K562 (cell line): ENCODE measurements around the gene TPM4. TPM values are rescaled to one million over a fixed set of nuclear protein-coding genes. Genes with fewer than 3 reads are reported as not detected.

Source experiments
- LCOR ChIP-seq: sonication (generic); formaldehyde crosslinking; IDR thresholded peaks from 2 replicates; pipeline ENCODE4 v1.8.0; 2022; ENCODE audit warnings: mild to moderate bottlenecking, missing genetic modification reagents
- PRMT5 ChIP-seq: sonication (generic); formaldehyde crosslinking; IDR thresholded peaks from 2 replicates; pipeline ENCODE4 v1.5.0; 2020; ENCODE audit warnings: missing genetic modification reagents
- TOE1 ChIP-seq, 2 experiments: fragments of 450-650 bp in 1 of 2; sonication (generic) in 1 of 2; formaldehyde crosslinking in 1 of 2; IDR thresholded peaks; 2 replicates each; pipeline versions ENCODE4 v1.7.1 to v1.8.0; 2016 to 2022; ENCODE audit warnings: borderline replicate concordance in 2 of 2, mild to moderate bottlenecking in 2 of 2, antibody characterized with exemption in 1 of 2, inconsistent platforms in 1 of 2, low read depth in 1 of 2, missing genetic modification reagents in 1 of 2, moderate library complexity in 1 of 2
- USF2 ChIP-seq: sonication (generic); formaldehyde crosslinking; IDR thresholded peaks from 2 replicates; pipeline ENCODE4 v1.5.0; 2020; ENCODE audit warnings: missing genetic modification reagents
- polyA plus RNA-seq, 8 experiments: library from polyadenylated mRNA; depleted of rRNA in 4 of 8; stranded (reverse) in 5 of 8; unstranded in 3 of 8; fragments of >200 nt; fragmentation: Nextera tagmentation in 2 of 8; fragmentation: Illumina TruSeq in 1 of 8; extraction: Ambion mirVana in 2 of 8; extraction: Trizol in 1 of 8; gene quantifications; 2 replicates each; pipeline versions ENCODE4 v1.2.1 to v1.2.3, GENCODE V29; 2011 to 2014; ENCODE audit warnings: inconsistent platforms in 1 of 8, missing spikeins in 1 of 8
- total RNA-seq, 7 experiments: library from RNA; depleted of rRNA in 6 of 7; stranded (reverse); fragments of >200 nt in 6 of 7; fragmentation: Illumina TruSeq in 2 of 7; extraction: Trizol in 2 of 7; gene quantifications; 2 replicates each; pipeline versions ENCODE4 v1.2.1 to v1.2.3, GENCODE V29; 2011 to 2021; ENCODE audit warnings: low replicate concordance in 1 of 7
- TF ChIP-seq, protein P1 (sequence below): fragments of 200-600 bp; sonication (generic); IDR thresholded peaks from one replicate; pipeline ENCODE4 v1.6.1; 2012; ENCODE audit warnings: mild to moderate bottlenecking, low read depth, low read length, inconsistent platforms
- TF ChIP-seq, protein P2 (sequence below): sonication (generic); formaldehyde crosslinking; IDR thresholded peaks from 2 replicates; pipeline ENCODE4 v1.8.0; 2022; ENCODE audit warnings: mild to moderate bottlenecking, missing genetic modification reagents
- TF ChIP-seq, protein P3 (sequence below): IDR thresholded peaks from 3 replicates; pipeline ENCODE4 v1.6.1; 2011; ENCODE audit warnings: borderline replicate concordance, mild to moderate bottlenecking, moderate library complexity; ENCODE audit not compliant: insufficient read length; ENCODE audit errors: extremely low read depth

Gene TPM4
- total and polyA plus RNA-seq, 9 of the 15 experiments (the other 6 are each of a cell fraction or from before 2014, with no cell fraction given) = 28.1 to 111 (median 77.4) TPM

DNA sequence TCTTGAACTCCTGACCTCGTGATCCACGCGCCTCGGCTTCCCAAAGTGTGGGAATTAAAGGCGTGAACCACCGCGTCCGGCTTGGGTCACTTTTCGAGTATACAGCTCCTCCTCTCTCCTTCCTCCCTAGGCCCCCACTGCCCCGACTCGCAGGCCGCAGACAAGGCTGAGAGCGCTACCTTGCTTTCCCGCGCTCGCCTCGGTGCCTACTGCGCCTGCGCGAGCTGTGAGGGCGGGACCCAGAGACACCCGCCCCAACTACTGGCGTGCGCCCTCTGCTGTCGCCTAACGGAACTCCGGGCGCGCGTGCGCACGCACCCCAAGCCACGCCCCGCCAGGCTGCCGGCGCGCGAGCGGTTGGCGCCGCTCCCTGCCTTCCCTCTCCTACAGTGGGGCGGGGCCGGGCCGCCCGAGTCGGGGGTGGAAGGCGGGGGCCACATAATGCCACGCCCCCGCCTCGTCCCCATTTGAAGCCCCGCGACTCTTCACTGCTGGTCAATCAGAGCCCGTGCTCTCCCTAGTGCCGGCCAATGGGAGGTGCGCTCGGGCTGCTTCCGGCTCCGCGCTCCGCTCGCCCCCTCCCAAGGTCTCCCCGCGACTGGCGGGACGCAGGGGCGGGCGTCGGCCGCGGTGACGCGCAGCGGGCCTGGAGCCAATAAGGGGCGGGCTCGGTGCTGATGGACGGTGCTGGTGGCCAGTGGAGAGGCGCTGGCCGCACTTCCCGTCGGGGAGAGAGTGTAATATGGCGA, 35.0 kb downstream of the TPM4 start, which contains the start of gene RAB8A (continued):
- TF ChIP-seq, protein P1, sequence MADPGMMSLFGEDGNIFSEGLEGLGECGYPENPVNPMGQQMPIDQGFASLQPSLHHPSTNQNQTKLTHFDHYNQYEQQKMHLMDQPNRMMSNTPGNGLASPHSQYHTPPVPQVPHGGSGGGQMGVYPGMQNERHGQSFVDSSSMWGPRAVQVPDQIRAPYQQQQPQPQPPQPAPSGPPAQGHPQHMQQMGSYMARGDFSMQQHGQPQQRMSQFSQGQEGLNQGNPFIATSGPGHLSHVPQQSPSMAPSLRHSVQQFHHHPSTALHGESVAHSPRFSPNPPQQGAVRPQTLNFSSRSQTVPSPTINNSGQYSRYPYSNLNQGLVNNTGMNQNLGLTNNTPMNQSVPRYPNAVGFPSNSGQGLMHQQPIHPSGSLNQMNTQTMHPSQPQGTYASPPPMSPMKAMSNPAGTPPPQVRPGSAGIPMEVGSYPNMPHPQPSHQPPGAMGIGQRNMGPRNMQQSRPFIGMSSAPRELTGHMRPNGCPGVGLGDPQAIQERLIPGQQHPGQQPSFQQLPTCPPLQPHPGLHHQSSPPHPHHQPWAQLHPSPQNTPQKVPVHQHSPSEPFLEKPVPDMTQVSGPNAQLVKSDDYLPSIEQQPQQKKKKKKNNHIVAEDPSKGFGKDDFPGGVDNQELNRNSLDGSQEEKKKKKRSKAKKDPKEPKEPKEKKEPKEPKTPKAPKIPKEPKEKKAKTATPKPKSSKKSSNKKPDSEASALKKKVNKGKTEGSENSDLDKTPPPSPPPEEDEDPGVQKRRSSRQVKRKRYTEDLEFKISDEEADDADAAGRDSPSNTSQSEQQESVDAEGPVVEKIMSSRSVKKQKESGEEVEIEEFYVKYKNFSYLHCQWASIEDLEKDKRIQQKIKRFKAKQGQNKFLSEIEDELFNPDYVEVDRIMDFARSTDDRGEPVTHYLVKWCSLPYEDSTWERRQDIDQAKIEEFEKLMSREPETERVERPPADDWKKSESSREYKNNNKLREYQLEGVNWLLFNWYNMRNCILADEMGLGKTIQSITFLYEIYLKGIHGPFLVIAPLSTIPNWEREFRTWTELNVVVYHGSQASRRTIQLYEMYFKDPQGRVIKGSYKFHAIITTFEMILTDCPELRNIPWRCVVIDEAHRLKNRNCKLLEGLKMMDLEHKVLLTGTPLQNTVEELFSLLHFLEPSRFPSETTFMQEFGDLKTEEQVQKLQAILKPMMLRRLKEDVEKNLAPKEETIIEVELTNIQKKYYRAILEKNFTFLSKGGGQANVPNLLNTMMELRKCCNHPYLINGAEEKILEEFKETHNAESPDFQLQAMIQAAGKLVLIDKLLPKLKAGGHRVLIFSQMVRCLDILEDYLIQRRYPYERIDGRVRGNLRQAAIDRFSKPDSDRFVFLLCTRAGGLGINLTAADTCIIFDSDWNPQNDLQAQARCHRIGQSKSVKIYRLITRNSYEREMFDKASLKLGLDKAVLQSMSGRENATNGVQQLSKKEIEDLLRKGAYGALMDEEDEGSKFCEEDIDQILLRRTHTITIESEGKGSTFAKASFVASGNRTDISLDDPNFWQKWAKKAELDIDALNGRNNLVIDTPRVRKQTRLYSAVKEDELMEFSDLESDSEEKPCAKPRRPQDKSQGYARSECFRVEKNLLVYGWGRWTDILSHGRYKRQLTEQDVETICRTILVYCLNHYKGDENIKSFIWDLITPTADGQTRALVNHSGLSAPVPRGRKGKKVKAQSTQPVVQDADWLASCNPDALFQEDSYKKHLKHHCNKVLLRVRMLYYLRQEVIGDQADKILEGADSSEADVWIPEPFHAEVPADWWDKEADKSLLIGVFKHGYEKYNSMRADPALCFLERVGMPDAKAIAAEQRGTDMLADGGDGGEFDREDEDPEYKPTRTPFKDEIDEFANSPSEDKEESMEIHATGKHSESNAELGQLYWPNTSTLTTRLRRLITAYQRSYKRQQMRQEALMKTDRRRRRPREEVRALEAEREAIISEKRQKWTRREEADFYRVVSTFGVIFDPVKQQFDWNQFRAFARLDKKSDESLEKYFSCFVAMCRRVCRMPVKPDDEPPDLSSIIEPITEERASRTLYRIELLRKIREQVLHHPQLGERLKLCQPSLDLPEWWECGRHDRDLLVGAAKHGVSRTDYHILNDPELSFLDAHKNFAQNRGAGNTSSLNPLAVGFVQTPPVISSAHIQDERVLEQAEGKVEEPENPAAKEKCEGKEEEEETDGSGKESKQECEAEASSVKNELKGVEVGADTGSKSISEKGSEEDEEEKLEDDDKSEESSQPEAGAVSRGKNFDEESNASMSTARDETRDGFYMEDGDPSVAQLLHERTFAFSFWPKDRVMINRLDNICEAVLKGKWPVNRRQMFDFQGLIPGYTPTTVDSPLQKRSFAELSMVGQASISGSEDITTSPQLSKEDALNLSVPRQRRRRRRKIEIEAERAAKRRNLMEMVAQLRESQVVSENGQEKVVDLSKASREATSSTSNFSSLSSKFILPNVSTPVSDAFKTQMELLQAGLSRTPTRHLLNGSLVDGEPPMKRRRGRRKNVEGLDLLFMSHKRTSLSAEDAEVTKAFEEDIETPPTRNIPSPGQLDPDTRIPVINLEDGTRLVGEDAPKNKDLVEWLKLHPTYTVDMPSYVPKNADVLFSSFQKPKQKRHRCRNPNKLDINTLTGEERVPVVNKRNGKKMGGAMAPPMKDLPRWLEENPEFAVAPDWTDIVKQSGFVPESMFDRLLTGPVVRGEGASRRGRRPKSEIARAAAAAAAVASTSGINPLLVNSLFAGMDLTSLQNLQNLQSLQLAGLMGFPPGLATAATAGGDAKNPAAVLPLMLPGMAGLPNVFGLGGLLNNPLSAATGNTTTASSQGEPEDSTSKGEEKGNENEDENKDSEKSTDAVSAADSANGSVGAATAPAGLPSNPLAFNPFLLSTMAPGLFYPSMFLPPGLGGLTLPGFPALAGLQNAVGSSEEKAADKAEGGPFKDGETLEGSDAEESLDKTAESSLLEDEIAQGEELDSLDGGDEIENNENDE = no peak
- TF ChIP-seq PRMT5 (CRISPR knock-in tag) (no peak), LCOR (CRISPR knock-in tag) (peak; percentile 73; the same call in 1 of the 2 replicates), TOE1 (IDR thresholded peaks at IDR 0.05; ENCODE audit: borderline replicate concordance) (peak; percentile 84; the same call in 1 of the 2 replicates), TOE1 (CRISPR knock-in tag; IDR thresholded peaks at IDR 0.05; ENCODE audit: borderline replicate concordance, low read depth) (no peak), USF2 (CRISPR knock-in tag) (no peak)
- TF ChIP-seq, protein P2, sequence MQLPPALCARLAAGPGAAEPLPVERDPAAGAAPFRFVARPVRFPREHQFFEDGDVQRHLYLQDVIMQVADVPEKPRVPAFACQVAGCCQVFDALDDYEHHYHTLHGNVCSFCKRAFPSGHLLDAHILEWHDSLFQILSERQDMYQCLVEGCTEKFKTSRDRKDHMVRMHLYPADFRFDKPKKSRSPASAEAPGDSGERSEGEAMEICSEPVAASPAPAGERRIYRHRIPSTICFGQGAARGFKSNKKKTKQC (CRISPR knock-in tag) = peak; percentile 61; the same call in 1 of the 2 replicates
- TF ChIP-seq, protein P3, sequence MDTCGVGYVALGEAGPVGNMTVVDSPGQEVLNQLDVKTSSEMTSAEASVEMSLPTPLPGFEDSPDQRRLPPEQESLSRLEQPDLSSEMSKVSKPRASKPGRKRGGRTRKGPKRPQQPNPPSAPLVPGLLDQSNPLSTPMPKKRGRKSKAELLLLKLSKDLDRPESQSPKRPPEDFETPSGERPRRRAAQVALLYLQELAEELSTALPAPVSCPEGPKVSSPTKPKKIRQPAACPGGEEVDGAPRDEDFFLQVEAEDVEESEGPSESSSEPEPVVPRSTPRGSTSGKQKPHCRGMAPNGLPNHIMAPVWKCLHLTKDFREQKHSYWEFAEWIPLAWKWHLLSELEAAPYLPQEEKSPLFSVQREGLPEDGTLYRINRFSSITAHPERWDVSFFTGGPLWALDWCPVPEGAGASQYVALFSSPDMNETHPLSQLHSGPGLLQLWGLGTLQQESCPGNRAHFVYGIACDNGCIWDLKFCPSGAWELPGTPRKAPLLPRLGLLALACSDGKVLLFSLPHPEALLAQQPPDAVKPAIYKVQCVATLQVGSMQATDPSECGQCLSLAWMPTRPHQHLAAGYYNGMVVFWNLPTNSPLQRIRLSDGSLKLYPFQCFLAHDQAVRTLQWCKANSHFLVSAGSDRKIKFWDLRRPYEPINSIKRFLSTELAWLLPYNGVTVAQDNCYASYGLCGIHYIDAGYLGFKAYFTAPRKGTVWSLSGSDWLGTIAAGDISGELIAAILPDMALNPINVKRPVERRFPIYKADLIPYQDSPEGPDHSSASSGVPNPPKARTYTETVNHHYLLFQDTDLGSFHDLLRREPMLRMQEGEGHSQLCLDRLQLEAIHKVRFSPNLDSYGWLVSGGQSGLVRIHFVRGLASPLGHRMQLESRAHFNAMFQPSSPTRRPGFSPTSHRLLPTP = no peak
